ENCODE data around the gene NOG.

NOG gene

DNA sequence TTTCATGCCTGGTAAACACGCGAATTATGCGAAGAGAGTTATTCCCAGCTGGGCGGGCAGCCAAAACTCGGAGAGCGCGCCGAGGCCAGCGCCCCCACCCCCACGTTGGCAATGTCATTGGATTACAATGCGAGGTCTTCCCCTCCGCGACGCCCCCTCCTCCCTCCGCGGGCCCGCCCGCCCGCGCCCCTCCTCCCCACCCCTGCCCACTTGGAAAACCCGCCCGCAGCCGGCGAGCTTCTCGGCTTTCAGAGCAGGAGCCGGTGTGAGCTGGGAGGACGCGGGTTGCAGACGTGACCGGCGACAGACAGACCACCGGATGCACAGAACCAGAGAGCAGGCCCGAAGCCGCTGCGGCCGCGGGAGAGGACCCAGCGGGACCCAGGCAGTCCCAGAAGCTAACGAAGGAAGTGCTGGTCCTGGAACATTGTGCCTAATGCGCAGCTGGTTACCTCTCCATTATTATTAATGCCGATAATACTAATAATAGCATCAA, 4.0 kb downstream of the NOG start:
- peak; percentile 11 for DNase-seq

DNA sequence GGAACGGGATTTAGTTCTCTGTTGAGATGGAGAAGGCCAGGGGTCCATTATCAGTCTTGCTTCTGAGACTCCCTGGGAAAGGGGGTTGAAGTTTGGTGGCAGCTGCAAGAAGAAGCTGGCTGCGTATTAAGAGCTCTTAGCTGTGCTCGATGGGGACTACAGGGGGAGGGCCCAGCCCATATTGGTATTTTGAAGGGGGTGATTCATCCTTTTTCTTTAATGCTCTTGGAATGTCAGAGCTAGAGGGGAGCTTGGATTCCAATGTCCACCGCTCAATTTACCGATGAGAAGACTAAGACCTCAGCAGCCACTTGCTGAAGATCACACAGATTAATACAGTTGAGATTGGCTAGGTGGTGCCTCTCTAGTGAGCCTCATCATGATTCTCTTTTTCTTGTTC, 5.0 kb downstream of the NOG start:
- no peak for DNase-seq

DNA sequence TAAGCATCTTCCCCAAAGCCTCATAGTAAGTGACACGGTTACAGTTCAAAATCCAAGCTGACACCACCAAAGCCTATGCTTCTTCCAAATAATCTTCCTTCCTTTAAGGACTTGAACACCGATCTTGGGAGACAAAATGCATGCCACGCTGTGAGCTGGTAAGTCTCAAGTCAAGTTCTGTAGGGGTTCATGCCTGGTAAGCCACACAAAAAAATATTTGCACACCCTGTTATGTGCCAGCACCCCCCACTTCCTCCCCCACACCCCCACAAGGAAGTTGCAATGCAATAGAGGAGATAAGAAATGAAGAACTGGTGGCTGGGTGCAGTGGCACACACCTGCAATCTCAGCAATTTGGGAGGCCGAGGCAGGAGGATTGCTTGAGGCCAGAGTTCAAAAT, 5.6 kb downstream of the NOG start:
- no peak for DNase-seq

DNA sequence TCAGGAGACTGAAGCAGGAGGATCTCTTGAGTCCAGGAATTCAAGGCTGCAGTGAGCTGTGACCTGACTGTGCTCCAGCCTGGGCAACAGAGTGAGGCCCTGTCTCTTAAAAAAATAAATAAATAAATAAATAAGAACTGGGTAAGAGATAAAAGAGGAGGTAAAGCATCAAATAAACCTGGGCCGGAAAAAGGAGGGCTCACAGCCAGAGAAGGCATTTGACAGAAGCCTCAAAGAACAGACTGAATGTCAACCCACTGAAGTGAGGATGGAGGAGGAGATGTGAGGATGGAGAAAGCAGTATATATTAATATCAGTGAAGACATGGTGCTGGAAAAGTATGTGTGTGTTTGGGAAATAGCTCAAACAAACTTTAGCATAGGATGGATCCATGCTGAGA, 6.1 kb downstream of the NOG start:
- no peak for DNase-seq

DNA sequence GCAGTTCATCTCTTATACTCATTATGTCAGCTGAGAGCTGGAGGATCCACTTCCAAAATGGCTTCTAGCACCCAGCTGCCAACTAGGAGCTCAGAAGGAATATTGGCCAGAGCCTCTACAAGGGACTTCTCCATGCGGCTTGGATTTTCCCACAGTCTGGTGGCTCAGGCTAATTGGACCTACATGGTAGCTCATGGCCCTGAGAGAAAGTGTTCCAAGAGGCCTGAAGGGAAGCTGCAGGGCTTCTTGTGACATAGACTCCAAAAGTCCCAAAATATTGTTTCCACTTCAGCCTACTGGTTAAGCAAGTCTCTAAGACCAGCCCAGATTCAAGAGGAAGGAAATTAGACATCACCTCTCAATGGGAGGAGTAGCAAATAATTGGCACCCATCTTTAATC, 6.8 kb downstream of the NOG start:
- no peak for DNase-seq

DNA sequence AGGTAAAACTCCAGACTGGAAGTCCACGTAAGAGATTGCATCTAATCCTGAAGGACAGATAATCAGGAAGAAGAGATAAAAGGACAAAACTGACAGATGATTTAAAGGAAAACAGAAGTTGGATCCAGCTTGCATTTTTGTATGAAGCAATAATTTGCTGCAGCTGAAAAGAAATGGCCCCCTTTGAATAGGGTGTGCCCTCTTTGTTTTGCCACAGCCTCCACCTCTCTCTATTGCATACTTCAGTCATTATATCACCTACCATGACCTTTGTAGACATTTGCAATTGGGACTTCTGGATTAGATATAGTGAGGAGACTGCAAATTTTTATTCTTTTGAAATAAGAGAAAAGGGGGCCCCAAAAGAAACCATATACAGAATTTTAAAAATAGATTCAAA, 8.1 kb downstream of the NOG start:
- no peak for DNase-seq

DNA sequence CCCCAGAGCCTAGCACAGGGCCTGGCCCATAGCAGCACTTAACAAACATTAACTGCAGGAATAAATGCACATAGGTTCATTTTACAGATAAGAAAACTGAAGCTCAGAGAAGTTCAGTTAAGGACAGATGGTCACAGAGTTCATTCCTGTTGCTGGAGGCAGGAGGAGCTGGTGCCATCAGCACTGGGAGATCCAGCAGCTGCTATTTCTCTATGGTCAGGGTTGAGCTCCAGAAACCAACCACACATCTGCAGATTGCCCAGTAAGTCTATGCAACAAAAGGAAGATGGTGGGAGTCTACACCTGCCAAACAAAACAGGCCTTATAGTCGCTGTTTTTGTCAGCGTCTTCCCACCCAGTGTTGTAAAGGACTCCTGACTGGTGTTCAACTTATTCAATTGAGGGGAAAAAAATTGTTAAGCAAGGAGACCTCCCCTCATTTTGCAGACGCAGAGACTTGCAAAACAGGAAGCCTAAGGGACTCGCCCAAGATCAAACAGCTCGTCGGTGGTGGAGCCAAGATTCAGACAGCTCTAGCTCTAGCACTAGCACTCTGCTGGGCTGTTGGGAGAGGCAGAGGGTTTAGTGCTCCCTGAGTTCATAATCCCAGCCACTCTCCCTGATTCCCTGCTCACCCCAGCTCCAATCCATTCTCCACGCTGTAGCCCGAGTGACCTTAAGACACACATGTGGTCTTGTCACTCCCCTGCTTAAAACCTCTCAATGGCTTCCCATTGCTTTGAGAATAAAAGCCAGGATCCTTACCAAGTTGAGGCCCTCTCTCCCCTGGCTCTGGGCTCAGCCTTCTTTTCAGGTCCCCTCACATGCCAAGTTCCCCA, 9.0 kb downstream of the NOG start:
- no peak for DNase-seq

DNA sequence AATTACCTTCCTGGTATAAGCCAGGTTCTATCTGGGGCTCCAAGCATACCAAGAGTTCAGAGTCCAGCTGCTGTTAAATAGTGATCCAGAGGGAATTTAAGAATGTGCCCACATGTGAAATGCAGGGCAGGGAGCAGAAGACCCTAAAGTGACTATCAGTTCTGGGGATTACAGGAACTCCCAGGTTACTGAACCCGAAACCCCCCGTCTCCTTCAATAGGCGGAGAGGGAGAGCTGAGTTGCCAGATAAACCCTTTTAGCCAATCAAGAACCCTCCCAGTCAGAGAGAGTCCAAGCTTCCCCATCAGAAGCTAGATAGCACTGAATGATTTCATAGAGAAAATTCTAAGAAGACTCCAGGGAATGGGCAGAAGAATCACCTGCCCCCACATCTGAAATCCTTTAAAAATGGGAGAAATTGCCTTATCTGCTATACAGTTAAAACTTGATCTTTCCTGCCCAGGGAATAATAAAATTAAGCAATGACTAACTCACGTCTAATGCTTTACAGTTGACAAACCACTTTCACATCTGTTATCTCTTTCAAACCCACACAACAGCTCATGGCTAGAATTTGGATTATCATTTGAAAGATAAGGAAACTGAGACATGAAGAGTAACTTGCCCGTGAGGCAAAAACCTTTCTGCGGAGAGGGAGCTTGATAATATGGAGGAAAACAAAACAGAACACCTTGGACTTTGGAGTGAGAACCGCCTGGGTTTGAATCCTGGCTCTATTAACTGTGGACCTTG, 10.2 kb downstream of the NOG start:
- DNase-seq = no peak

DNA sequence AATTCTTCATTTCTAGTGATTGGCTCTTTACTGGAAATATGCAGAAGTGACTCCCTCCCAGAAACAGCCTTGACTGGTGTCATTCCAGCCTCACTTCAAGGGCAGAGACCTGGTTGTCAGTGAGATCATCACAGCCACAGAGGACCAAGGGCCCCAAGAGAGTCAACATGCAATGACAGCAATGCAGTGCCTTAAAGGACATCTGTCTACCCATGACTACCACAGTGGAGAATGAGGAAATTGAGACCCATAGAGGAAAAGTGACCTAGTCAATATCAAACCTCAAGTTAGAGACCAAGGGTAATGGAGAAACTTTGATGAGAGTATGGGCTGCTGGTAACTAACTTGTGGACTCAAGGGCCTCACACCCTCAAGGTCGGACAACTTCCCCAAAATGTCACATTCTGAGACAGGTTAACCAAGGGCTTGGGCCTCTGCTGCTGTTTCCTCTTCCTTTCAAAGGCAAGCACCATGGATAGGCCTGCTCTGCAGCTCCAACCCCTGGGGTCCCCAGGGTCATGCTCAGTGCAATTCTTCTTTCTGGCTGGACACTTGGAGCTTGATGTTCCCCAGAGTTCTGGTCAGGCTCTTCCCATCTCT, 11.3 kb downstream of the NOG start:
- no peak for DNase-seq

DNA sequence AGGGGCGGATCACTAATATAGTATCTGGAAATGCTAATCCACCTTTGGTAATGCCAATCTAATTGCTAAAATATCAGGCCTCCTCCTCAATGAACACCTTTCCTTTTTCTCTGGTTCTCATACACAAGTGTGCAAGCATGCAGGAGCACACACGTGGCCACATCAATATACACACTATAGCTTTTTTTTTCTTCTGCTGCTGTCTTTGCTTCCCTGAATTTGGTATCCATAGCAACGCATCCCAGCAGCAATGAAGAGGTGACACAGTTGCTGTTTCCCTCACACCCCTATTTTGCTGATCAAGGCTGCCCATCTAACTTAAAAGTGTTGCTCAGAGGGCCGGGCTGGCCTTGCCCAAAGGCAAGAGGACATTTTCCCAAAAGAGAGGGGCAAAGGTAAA, 15.4 kb downstream of the NOG start:
- DNase-seq = no peak

DNA sequence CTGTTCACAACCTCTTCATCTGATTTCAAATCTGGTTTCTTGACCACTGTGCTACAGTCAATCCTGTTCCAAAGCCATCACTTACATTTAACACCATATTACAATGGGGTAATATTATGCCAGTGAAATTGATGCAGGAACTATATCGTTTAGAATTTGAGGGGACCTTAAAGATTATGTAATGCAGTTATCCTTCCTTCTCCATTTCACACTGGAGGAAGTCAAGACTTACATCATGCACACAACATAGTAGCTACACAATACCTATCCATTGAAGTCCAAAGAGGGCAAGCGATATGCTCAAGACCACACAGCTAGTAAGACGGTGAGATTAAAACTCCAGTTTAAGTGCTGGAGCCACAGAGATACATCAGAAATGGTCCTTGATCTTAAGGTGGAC, 16.8 kb downstream of the NOG start:
- no peak for DNase-seq

DNA sequence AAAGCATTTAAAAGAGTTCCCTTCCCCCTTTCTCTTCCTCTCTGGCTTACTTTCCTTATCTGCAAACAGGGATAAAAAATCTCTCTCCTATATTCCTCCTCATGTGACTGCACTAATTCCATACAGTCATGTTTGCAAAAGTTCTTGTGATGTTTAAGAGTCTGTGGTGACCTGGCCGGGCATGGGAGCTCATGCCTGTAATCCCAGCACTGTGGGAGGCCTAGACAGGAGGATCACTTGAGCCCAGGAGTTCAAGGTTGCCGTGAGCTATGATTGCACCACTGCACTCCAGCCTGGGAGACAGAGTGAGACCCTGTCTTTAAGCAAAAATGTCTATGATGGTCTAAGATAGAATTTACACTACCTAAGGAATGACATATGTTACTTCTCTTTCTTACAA, 19.6 kb downstream of the NOG start:
- DNase-seq = no peak

DNA sequence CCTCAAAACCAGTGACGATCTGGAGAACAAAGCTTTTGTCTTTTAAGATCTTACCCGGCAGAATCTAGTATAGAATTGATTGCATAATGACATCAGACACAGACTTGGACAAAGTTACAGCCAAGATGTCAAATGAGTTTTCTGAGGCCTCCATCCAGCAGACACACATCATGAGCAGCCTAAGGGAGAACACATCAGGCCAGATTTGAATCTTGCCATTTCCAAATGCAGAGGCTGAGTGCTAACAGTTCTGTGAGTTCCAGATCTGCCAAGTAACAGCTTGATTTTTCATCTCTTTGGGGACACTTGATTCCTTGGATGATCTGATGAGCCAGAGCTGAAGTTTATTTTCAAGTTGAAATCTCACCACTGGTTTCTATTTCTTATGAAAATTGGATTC, 21.0 kb downstream of the NOG start:
- DNase-seq = no peak

DNA sequence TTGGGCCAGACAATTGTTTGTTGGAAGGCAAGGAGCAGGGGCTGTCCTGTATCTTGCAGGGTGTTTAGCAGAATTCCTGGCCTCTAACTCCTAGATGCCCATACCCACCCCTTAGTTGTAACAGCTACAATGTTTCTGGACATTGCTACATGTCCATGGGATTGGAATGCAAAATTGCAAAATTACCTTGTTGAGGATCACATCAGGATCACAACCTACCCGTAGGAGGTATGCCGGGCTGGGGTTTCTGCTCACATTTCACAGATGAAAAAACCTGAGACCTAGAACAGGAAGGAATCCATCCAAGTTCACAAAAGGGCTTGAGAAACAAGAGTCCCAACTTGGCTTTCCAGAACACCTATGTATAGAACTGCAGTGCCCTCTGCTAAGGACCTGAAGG, 22.7 kb downstream of the NOG start:
- DNase-seq = no peak

DNA sequence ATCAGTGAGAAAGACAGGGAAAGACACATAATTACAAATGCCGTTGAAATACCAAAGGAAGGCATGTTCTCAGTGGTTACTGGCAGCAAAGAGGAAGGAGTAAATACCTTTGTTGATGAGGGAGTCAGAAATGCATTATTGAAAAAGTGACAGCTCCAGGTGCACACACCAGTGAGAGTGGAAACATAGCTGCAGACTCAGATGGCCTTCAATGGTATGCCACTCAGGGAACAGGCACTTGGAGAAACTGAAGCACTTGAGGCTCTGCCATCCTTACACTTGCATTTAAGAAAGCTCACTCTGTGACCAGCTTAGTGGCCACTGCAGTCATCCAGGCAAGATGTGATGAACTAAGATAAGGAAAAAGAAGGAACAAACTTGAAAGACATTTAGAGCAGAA, 29.9 kb downstream of the NOG start:
- no peak for DNase-seq

DNA sequence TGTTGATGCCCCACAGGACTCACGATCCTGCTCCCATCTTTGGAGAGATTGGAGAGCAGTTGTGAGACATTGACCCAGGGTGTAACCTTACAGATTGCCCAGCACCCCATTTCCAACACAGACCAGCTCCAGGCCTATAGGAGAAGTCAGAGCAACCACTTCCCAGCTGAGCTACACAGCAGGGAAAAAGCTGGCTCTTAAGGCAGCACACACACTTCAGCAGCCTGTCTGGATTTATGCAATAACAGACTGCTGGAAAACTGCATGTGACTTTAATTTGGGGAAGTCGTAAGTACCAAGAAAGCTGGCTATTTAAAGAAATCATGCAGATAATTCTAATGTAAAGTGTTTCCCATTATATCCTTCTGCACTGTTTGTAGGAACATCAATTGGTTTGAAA, 30.8 kb downstream of the NOG start:
- no peak for DNase-seq

DNA sequence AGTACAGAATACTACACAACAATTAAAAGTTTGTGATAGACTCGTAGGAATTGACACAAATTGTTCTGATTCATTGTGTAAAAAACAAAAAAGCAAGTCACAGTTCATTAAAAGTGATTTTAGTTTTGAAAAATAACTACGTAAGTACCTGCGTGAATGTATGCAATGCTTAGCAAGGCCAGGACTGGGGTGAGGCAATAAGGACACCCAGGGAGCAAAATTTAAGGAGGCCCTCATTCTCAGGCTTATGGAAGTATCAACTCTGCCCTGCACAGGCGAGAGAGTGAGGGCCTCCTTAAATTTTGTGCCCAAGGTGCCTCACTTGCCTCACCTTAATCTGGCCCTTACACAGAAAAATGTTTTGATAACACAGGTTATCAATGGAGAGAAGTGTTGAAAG, 31.4 kb downstream of the NOG start:
- DNase-seq = no peak

DNA sequence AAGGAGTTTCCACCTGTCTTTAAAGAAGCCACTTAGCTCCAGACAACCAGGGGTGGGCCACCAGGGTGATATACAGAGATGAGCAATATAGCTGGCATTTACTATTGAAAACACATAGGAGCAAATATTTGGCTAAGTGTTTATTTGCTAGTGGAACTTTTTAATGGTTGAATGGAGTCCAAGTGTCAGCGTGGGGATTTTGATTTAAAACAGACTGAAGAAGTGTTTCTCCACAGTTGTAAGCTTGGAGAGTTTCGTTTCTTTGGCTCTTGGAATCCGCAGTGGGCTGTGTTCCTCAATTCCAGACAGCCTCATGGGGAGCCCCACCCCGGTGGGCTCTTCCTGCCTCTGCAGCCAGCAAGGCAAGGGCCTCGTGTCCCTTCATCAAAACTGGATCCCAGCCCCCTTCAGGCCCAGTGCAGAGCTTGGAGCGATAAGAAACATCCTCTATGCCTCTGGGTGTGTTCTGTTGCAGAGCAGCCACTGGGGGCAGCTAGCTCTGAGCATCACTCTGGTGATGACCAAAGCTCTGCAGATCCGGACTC, 36.1 kb downstream of the NOG start:
- no peak for DNase-seq

DNA sequence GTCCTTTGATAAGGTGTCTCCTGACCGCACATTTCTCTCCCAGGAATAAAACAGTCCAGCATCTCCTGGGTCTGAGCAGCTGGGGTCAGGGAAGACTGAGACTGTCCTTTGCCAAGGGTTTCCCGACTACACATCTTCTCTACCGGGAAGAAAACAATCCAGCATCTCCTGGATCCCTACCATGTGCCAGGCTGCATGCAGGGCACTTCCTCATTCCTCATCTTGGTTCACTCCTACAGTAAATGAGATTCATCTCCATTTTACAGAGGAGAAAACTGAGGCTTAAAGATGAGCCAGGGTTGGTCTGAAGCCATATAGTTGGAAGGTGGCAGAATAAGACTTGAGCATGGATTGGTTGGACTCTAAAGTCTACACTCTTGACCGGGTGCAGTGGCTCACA, 36.7 kb downstream of the NOG start:
- no peak for DNase-seq

DNA sequence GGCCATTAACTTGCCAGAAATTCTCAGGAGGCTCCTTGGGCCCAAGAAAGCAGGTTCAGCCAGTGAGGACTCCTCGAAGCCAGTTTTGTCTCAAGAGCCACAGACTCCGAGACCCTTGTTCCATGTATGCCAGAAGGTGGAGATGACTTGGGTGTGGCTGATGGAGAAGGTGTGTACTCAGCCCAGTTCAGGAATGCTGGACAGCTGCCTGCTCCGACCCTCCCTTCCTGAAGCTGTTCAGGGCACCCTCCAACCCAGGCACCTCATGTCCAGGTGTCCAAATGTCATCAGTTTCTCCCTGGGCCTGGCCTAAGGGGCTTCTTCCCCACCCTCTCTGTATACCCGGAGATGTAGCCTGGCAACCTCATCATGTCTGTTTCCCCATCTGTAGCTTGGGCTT, 40.2 kb downstream of the NOG start:
- DNase-seq = no peak

DNA sequence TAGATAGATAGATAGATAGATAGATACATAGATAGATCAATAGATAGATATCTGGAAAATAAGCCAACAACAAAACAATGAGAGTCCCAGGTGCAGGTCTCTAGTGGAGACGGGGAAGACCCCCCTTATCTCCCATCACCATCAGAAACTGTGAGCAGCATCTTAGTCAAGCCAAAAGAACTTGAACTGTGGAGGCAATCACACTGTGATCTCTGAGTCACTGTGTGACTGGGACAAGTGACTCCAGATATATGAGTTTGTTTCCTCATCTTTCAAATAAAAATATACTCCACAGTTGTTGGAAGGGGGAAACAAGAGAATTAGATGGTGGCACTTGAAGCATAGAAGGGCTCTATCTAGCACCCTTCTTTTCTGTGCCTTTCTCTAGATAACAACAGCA, 42.1 kb downstream of the NOG start:
- DNase-seq = no peak

DNA sequence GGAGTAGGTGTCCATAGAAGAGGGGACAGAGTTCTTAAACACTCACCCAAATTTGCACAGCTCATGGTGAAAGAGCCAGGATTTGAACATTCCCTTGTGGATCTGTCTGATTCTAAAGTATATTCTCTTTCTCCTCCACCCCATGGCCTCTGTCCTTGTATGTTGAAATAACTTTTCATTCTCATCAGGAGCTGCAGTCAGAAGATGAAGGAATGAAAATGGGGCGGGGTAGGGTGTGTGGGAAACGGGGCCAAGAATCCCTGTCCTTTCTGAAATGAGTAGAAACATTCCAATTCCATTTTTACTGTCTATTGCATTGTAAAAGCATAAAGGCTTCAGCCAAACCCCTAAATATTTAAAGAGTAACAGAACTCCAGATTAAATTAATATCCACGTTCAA, 42.8 kb downstream of the NOG start:
- no peak for DNase-seq

DNA sequence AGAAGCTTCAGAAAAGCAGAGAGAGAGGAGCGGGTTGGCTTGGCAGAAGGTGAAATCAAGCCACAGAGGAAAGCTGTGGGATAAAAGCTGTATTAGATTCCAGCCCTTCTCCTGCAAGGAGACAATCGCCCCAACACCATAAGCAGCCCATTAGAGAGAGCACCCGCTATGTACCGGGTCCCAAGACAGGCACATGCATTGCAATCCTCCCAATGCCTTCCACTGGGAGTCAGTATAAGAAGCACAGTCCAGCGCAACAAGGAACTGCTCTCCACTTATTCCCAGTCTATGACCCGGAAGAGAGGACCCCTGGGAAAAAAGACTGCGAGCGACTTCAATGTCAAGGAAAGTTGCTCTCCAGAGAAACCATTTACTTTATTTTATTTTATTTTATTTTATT, 43.8 kb downstream of the NOG start:
- DNase-seq = no peak

DNA sequence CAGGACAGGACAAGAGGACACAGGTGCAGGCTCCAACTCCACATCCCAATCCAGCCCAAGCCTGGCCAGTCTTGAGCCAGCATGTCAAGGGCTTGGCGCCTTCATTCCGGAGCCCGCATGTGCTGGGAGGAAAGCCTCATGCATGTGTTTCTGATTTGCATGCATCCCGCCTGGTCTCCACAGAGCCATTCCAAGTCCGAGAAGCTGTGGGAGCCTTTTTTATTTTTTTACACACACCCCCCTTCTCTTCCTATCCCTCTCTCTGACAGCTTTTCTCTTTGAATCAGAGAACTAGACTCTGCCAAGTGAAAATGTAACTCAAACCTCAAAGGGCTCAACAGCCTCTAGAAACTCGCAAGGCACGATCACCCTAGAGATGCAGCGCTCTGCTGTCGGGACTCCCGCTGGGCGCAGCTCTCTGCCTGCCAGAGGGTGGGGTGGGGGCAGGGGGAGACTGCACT, 45.1 kb downstream of the NOG start:
- DNase-seq = no peak
